Neural crest cell (in vitro differentiated cells): ENCODE data around the gene IPO5. TPM values are rescaled to one million over a fixed set of nuclear protein-coding genes. Genes with fewer than 3 reads are reported as not detected.

Experiments used
- DNase-seq: peaks from one replicate; pipeline ENCODE4 v3.0.0; 2021; ENCODE audit warnings: low read depth, mixed read lengths, low spot score
- H3K27ac Mint-ChIP-seq: one replicate; pipeline ENCODE4 v1.8.0; 2021; ENCODE audit warnings: mild to moderate bottlenecking, mixed read lengths; ENCODE audit not compliant: unreplicated experiment
- H3K27me3 Mint-ChIP-seq: 2 replicates; pipeline ENCODE4 v1.8.0; 2021; ENCODE audit warnings: low read depth, mild to moderate bottlenecking, mixed read lengths
- H3K36me3 Mint-ChIP-seq: 2 replicates; pipeline ENCODE4 v1.8.0; 2021; ENCODE audit warnings: low read depth, mild to moderate bottlenecking, mixed read lengths
- H3K4me1 Mint-ChIP-seq: 2 replicates; pipeline ENCODE4 v1.8.0; 2021; ENCODE audit warnings: mixed read lengths
- H3K4me3 Mint-ChIP-seq: one replicate; pipeline ENCODE4 v1.8.0; 2021; ENCODE audit warnings: mild to moderate bottlenecking, mixed read lengths
- H3K9me3 Mint-ChIP-seq: 2 replicates; pipeline ENCODE4 v1.8.0; 2021; ENCODE audit warnings: mixed read lengths
- CTCF ChIP-seq: fragments of 200-600 bp; sonication (generic); conservative IDR thresholded peaks from 2 replicates; pipeline ENCODE4 v1.5.0; 2021; ENCODE audit warnings: antibody characterized with exemption, mild to moderate bottlenecking
- total RNA-seq: library from RNA; stranded (reverse); gene quantifications from 2 replicates; pipeline ENCODE4 v1.2.1, GENCODE V29; 2021

Gene IPO5
- total RNA-seq, 1 donor from 2014 or later = 249 TPM

GRCh38 chr13:97938706-97939475 is 14.6 kb upstream of the IPO5 start:
- H3K27ac Mint-ChIP-seq = no peak overlapping the region
- H3K27me3 Mint-ChIP-seq = no peaks in the 10 kb centered on the region
- H3K36me3 Mint-ChIP-seq = no peaks in the 10 kb centered on the region
- H3K9me3 Mint-ChIP-seq = no peaks in the 10 kb centered on the region
- no peak for TF ChIP-seq CTCF
- peaks cover 32% of the 10 kb centered on the region for H3K4me1 Mint-ChIP-seq
- no peak for DNase-seq
- H3K4me3 Mint-ChIP-seq = no peak overlapping the region

- peaks cover 3% of the 10 kb centered on the region for H3K4me1 Mint-ChIP-seq
- TF ChIP-seq CTCF = no peak
- H3K36me3 Mint-ChIP-seq = no peaks in the 10 kb centered on the region
- no peak for DNase-seq
- H3K27ac Mint-ChIP-seq = no peak overlapping the region
- H3K27me3 Mint-ChIP-seq = no peaks in the 10 kb centered on the region
- H3K9me3 Mint-ChIP-seq = peaks cover 2% of the 10 kb centered on the region
- H3K4me3 Mint-ChIP-seq = no peak overlapping the region
Measured at GRCh38 chr13:97944396-97945029, 9.0 kb upstream of the IPO5 start.

- Mint-ChIP-seq H3K4me1 (no peaks in the 10 kb centered on the region), H3K4me3 (no peak overlapping the region), H3K36me3 (peaks cover 2% of the 10 kb centered on the region), H3K27me3 (no peaks in the 10 kb centered on the region), H3K9me3 (peaks cover 4% of the 10 kb centered on the region), H3K27ac (no peak overlapping the region)
- no peak for DNase-seq
- TF ChIP-seq CTCF = no peak
Measured at GRCh38 chr13:97945342-97945741, 8.1 kb upstream of the IPO5 start.

- no peak for TF ChIP-seq CTCF
- Mint-ChIP-seq H3K36me3 (peaks cover 2% of the 10 kb centered on the region), H3K27me3 (no peaks in the 10 kb centered on the region), H3K4me3 (no peak overlapping the region), H3K9me3 (peaks cover 6% of the 10 kb centered on the region), H3K27ac (no peak overlapping the region), H3K4me1 (no peaks in the 10 kb centered on the region)
- no peak for DNase-seq
Measured at GRCh38 chr13:97945792-97946419, 7.6 kb upstream of the IPO5 start.

GRCh38 chr13:97946951-97947588 is 6.4 kb upstream of the IPO5 start:
- Mint-ChIP-seq H3K27ac (no peak overlapping the region), H3K9me3 (peaks cover 6% of the 10 kb centered on the region), H3K4me3 (no peak overlapping the region), H3K27me3 (no peaks in the 10 kb centered on the region), H3K36me3 (peaks cover 2% of the 10 kb centered on the region), H3K4me1 (no peaks in the 10 kb centered on the region)
- no peak for TF ChIP-seq CTCF
- no peak for DNase-seq
